NCI-H2171 (cell line): ENCODE results near the gene DCHS1.

ENCODE experiments used
- DNase-seq: peaks from one replicate; lab custom pipeline; 2025; lab: John Stamatoyannopoulos, UW

Gene DCHS1

GRCh38 chr11:6625832-6626420, 29.7 kb downstream of the DCHS1 start:
- DNase-seq, result no peak

GRCh38 chr11:6625156-6625831, 30.3 kb downstream of the DCHS1 start:
- DNase-seq, result no peak

- no peak for DNase-seq
Measured at GRCh38 chr11:6623391-6624363, 31.9 kb downstream of the DCHS1 start.

- no peak for DNase-seq
Measured at GRCh38 chr11:6622261-6623171, 33.1 kb downstream of the DCHS1 start.

GRCh38 chr11:6621711-6622211, 33.8 kb downstream of the DCHS1 start:
- no peak for DNase-seq

GRCh38 chr11:6620636-6621035, 35.0 kb downstream of the DCHS1 start:
- no peak for DNase-seq

- peak; percentile 69 for DNase-seq
Measured at GRCh38 chr11:6619004-6619745, 36.4 kb downstream of the DCHS1 start, which contains the start of gene TPP1. TSS of gene TPP1 (minus strand) at chr11:6619422. CDS start at chr11:6619400, 22 bp downstream.

GRCh38 chr11:6618117-6619003, 37.2 kb downstream of the DCHS1 start:
- DNase-seq, result no peak

GRCh38 chr11:6617315-6617781, 38.3 kb downstream of the DCHS1 start:
- no peak for DNase-seq

GRCh38 chr11:6616596-6617250, 38.9 kb downstream of the DCHS1 start:
- DNase-seq, result no peak

GRCh38 chr11:6615882-6616585, 39.6 kb downstream of the DCHS1 start:
- DNase-seq, result no peak

GRCh38 chr11:6615046-6615445, 40.6 kb downstream of the DCHS1 start:
- no peak for DNase-seq

GRCh38 chr11:6614446-6614845, 41.2 kb downstream of the DCHS1 start:
- DNase-seq, result no peak

- no peak for DNase-seq
Measured at GRCh38 chr11:6613496-6613895, 42.1 kb downstream of the DCHS1 start.

- peak; percentile 75 for DNase-seq
Measured at GRCh38 chr11:6612213-6613041, 43.2 kb downstream of the DCHS1 start, which contains the start of gene TAF10. TSS of gene TAF10 (minus strand) at chr11:6612216. CDS start at chr11:6612189, 27 bp downstream.

- DNase-seq, result no peak
Measured at GRCh38 chr11:6611963-6612212, 43.7 kb downstream of the DCHS1 start.
